HG02970 (cell line): ENCODE results near the gene ADPRM.

Experiments
- ATAC-seq: cut with Tn5 transposase; IDR thresholded peaks from one replicate; pipeline ENCODE4 v1.9.1; 2021; ENCODE audit warnings: mild to moderate bottlenecking, moderate library complexity, moderate number of reproducible peaks; ENCODE audit not compliant: unreplicated experiment, low FRiP score

Gene ADPRM

DNA sequence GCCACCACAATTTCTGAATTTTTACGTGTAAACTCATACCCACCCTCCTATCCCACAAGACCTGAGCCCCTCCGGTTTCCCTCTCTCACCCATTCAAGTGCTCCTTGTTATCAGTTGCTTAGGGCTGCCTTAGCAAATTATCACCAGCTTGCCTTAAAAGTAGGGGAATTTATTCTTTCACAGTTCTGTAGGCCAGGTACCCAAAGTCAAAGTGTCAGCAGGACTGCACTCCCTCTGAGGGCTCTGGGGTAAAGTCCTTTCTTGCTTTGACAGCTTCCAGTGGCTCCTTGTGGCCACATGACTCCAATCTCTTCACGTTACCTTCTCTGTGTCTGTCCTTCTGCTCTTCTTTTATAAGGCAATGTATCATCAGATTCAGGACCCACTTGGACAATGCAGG lies 40.3 kb downstream of the ADPRM start:
- no peak for ATAC-seq

DNA sequence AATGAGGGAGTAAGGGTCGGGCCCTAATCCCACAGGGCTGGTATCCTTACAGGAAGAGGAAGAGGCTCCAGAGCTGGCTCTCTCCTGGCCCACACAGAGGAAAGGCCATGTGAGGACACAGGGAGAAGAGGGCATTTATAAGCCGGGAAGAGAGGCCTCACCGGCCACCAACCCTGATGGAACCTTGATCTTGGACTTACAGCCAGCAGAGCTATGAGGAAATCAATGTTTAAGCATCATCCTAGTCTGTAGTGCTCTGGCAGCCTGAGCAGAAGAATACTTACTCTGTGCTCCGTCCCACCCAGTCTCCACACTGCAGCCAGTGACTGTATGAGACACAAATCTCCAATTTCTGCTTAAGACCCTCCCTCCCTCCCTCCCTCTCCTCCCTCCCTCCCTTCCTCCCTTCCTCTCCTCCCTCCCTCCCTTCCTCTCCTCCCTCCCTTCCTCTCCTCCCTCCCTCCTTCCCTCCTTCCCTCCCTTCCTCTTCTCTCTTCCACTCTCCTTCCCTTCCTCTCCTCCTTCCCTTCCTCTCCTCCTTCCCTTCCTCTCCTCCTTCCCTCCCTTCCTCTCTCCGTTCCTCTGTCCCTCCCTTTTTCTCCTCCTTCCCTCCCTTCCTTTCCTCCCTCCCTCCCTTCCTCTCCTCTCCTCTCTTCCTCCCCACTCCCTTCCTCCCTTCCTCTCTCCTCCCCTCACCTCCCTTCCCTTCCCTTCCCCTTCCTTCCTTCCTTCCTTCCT lies 41.3 kb downstream of the ADPRM start:
- ATAC-seq = no peak

DNA sequence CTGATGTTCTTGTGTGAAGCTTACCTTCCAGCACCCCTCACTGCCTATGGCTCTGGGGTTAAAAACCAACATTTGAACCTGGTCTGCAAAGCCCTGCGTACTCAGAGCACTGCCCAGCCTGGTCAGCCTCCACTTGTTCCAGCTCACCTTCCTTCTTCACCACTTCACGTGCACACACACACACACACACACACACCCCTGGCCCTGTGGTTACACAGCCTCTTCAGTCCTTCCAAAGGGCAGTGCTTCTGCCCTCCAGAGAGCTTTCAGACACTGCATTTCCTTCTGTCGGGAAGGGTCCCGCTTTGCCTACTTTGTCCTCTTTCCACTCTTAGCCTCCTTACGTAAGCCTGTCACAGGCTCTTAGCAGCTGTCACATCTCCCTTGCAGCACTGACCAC lies 42.0 kb downstream of the ADPRM start:
- no peak for ATAC-seq

DNA sequence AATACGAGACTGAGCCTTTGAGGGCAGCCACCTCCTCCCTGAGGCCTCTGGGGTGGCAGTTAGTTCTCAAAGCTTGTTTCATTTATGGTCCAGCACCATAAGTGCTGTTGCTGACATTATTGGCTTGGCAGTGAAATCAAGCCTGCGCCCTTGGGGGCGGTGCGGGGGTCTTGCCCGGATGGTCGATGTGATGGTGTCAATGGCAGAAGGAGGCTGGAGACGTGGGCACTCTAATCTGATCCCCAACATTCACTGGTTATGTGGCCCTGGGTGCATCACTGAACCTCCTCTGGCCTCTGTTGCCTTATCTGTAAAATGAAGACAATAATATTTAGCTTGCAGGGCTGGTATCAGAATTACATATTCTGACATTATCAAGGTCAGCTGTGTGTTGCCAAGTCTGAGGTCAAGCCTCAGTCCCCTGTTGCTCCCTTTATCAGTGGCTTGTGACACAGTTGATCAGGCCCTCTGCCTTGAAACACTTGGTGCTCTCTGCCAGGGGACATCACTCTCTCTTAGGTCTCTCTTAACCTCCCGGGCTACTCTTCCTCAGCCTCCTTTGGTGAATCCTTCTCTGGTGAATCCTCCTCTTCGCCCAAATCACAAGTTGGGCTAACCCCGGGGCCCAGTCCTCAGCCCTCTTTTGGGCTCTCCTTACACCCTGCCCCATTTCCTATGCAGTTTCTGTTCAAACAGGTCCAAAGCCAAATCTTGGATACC lies 44.2 kb downstream of the ADPRM start:
- no peak for ATAC-seq

DNA sequence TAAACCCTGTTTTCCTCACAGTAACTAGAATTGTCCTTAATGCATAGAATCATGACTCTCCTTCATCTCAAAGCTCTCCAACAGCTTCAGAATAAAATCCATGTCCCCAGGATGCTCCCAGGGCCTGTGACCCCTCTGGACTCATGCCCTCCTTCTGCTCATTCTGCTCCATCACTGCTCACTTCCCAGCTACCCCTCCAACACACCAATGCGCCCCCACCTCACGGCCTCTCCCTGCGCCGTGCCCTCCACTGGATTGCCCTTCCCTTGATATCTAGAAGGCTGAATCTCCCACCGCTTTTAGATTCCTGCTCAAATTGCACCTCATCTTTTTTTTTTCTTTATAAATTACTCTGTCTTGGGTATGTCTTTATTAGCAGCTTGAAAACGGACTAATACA lies 45.0 kb downstream of the ADPRM start:
- no peak for ATAC-seq

DNA sequence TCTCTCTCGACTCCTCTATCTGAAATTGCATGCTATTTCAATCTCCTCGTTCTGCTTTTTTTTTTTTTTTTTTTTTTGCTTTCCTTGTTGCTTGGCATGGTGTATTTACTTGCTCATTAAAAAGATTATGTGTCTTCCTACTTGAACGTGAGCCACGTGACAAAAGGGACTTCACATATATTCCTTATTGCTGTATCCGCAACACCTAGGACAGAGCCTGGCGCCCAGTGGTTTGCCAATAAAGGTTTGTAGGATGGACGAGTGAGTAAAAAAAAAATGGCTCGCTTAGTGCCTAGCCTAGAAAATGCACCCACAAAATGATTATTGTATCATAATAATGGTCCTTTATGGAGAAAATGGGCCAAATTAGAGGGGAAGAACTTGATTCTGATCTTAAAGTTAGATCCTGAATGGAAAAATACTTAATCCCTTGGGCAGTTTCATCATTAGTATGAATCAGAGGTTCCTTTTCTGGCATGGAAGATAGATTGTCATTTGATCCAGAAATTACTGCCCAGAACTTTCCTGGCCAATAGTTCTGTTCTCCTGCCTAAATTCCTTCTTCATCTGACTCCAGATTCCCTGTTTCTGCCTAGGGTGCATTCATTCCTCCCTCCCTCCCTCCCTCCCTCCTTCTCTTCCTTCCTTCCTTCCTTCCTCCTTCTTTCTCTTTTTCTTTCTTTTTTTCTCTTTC lies 46.1 kb downstream of the ADPRM start:
- no peak for ATAC-seq

DNA sequence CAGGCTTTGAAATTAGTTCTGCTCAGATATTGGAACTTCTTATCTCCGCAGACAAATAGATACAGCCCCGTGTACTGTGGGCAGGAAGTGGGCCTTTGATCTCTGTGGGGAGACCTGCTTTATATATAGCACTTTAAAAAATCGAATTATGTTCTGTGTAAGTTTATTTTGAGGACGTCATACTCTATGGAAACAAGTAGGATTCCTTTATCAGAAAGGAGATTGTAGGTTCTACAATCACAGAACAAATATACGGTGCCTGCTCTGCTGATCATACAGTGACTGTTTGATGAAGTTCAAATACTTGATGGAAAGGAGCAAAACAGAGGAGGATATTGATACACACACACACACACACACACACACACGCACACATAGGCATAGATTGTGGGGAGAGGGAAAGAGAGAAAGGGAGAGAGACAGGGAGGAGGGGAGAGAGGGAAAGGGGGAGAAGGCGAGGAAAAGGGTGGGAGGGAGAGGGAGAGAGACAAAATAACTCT lies 47.2 kb downstream of the ADPRM start:
- no peak for ATAC-seq

DNA sequence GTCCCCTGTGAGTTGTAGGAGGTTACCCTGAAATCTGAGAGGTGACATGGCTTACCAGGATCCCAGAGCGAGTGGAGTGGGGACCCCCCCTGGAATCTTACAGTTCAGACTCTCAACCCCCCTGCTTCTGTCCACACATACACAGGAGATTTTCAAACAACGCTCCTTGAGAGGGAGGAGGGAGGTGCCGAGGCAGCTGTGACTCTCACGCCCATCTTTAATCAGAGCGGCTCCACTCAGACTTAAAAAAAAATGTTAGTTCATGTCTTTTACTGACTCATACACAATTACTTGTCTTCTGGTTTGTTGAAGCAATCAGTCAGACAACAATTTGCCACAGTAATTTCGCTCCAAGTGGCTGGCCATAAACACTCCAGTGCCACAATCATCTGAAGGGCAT lies 47.8 kb downstream of the ADPRM start:
- no peak for ATAC-seq

DNA sequence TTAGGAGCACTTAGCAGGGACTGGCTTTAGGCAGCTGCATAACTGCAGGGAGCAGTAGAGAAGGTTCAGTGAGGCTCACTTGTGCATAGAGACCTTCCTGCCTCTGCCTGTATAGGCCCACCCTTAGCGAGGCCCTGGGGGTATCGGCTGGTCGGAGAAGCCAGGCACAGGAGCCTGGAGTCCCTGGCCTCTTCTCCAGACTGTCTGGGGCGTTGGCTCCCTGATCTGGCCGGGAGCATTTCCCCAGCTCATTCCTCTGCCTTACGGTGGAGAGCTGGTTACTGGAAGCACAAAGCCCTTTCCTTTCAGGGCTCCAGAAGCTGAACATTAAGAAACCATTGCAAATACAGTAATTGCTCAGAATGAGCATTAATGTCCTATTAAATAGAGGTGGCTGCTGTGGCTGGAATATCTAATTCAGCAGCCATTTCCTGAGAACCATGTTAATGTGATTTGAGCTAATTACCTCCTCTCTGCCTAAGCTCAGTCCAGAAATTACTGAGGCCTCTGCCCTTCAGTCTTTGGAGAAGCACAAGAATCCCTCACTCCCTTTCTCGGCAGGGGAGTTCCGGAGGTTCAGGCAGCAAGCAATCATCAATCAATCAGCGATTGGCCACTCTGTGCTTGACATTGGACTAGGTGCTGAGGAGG lies 51.3 kb downstream of the ADPRM start:
- no peak for ATAC-seq

DNA sequence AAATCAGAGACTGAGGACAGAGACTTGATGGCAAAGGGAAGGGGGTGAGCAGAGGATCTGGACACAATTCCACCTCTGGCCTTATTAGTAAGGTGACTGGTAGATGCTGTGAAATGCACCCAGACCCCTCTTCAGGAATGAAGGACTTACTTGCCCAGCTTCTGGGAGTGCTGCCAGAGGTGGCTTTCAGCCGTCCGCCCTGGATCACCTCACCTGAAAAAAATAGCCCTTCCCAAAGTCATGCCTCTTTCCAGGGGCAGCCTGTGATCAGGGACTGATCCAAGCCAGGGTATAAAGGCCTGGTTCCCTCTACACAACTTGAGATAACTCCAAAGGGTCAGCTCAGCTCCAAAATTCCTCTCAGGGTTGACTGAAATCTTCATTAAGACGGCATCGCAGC lies 52.8 kb downstream of the ADPRM start:
- no peak for ATAC-seq

DNA sequence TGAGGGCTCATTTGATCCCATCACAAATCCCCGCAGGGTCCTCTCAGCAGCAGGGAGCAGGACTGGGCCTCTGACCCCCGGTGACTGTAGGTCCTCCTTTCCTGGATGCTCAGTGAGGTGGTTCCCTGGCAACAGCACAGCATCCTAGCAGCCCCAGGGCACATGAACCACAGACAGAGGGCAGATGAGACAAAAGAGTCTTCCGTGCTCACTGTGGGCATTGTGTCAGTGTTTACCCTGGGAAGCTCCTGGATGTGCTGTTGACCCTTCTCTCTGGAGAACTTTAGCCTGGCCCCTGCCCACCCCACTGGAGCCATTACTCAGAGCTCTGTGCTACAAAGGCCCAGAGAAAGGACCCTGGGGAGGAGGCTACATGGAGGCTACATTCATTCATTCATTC lies 54.2 kb downstream of the ADPRM start:
- ATAC-seq = no peak

DNA sequence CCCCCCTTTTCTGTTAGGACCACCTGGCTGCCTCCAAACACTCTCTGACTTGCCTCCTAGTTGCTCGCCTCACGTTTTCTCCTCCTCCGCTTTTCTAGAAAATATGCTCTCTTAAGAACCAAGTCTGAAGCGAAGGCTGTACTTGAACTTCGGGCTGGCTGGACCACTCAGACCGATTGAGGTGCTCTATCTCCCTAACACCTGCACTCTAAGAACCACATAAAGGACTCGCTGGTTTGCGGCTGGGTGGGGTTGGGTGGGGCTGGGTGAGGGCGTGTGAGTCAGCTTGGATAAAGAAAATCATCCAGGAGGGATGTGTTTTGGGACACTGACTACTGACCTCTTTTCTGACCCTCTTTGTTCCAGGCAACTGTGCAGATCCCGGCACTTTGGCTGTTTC lies 55.3 kb downstream of the ADPRM start:
- ATAC-seq = no peak

DNA sequence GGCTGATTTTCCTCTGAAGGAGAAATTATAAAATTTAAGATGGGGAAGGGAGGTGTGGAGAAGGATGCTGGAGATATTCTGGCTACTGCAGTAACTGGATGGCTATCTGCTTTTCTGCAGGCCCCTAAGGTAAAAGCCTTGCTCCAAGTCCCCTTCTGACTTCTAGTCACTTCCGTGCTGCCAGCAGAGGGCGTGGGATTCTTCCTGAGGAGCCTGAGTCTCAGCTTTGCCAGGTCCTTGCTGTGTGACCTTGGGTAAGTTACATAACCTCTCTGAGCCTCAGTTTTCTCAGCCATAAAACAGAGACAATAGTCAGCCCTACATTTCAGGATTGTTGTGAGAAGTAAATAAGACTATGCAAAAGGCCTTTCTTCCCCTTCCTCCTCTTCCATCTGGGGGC lies 56.7 kb downstream of the ADPRM start:
- ATAC-seq = no peak

DNA sequence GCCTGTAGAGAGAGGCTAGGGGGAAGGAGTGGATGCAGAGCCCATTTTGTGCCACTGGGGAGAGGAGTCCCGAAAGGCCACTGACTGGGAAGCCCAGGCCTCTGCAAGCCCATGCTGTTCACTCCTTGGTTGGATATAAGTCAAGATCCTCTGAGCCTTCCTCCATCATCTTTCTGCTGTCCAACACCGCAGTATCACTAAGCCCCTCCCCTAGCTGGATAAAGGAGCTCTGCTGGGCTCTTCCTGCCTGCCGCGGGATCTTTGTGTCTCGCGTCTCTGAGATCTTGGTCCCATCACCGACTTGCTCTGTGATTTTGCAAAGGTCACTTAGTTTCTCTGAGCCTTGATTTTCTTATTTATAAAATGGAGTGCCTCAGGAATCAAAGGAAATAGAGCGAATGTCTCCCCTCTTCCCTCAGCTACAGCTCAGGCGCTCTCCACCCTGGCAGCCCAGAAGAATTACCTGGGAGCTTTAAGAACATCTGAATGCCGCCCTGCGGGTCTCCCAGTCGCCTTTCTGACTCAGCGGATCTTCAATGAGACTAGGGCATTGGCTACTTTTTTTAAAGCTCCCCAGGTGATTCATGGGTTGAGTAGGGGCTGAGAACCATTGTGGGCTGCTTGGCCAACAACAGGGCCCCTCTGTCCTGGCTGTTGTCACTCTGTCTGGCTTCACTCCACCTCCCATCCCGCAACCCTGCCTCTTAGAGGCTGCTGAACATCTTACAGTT lies 57.6 kb downstream of the ADPRM start:
- no peak for ATAC-seq

DNA sequence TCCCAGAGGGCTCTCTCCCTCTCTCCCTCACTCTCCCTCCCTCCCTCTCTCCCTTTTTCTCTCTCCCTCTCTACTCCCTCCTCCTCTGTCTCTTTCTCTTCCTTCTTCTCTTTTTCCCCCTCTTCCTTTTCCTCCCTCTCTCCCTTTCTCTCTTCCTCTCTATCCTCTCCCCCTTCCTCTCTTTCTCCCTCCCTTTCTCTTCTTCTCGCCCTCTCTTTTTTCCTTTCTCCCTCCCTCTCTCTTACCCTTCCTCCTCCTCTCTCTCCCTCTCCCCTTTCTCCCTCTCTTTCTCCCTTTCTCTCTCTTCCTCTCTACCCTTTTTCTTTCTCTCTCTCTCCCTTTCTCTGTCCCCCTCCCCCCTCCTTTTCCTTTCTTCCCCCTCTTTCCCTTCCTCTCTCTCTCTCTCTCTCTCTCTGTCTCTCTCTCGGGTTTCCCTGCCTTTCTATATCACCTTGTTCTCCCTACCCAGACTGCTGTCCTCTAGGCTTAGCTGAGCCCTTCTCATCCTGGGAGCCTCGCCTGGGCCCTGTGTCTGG lies 58.3 kb downstream of the ADPRM start:
- ATAC-seq = no peak

DNA sequence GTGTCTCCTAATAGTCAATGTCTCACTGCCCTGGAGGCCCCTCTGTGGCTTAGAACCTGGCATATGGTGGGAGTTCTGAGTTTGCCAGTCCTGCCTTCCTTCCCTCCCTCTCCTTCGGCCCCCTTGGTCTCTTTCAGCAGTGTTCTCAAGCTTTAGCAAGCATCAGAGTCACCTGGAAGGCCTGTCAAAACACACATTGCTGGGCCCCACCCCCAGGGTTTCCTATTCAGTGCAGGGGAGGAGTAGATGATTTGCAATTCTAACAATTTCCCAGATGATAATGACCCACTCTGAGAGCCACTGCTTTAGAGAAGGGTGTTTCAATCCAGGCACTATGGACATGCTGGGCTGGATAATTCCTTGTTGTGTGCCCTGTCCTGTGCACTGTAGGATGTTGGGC lies 58.8 kb downstream of the ADPRM start:
- no peak for ATAC-seq

DNA sequence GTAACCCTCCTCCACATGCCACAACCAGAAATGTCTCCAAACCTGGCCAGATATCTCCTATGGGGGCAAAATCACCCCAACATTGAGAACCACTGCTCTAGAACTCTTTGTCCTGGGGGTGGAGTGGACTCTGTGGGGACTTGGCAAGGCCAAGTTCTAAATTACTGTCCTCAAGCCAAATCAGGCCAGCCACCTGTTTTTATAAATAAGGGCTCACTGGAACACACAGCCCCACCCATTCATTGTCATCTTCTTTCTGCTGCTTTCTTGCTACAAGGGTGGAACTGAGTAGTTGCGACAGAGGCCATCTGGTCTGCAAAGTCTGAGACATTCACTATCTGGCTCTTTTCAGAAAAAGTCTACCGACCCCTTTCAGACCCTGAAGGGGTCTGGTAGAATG lies 59.2 kb downstream of the ADPRM start:
- no peak for ATAC-seq

DNA sequence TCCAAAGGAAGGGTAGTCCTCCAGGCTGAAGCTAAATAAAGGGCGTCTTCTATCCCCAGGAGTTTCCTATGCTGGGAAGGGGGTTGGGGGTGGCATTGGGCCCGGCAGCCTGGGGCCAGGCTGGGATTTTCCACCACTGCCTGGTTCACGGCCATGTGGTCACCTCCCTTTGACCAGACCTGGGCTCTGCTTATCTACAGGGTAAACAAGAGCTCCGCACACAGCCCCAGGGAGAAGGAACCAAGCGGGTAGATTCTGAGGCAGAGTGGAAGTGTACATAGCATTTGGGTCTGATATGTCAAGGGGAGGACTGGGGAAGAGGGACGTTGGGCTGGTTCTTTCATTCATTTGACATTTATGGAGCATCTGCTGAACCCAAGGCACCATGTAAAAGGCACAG lies 59.7 kb downstream of the ADPRM start:
- ATAC-seq = no peak

DNA sequence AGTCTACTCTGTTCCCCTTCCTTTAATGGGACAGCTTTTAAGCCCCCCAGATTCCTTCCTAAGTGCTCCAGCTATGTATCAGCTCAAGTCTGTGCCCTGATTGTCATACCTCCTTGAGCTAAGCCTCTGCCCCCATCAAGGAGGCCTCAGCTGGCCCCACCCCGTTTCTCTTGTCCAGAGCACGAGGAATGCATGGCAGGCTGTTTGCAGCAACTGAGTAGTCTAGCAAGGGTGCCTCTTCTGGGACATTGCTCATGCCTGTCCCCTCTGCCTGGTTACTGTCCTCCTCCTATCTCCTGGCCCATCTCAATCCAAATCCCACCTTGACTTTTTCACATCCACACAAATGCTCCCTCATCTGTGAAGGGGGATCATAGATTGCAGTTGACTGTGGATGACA lies 60.3 kb downstream of the ADPRM start:
- ATAC-seq = no peak

DNA sequence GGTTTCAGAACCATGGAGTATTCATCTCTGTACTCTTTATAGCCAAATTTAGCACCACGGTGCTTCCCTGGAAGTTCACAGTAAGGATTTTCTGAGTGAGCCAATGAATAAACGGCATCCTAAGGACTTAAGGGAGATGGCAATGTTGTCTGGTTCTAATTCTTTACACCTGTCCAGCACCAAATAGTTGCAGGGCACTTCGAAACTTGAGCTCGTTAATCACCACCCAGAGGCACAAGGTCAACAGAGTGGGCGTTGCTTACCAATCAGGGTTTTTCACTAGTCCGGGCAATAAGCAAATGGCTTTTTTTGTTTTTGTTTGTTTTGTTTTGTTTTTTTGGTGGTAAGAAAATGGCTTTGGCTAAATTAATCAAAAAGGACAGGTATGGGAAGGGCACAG lies 60.7 kb downstream of the ADPRM start:
- ATAC-seq = no peak
